ENCODE results near the gene IQUB.

GRCh38 chr7:123535517-123535916, 1.1 kb upstream of the IQUB start:
- TF ChIP-seq POLR2A (IDR thresholded peaks at IDR 0.05; ENCODE audit: low read length) (no peak), GATA1 (IDR thresholded peaks at IDR 0.05; ENCODE audit: low read depth, low read length) (no peak)
